Measurements from ENCODE around the gene PXDN. TPM values are rescaled to one million over a fixed set of nuclear protein-coding genes. Genes with fewer than 3 reads are reported as not detected.

PXDN gene
- total RNA-seq, 1 donor from 2014 or later, result 292 TPM

- Mint-ChIP-seq H3K36me3 (peaks cover 57% of the 10 kb centered on the region), H3K27me3 (ENCODE audit: low read depth) (no peaks in the 10 kb centered on the region), H3K4me1 (no peaks in the 10 kb centered on the region), H3K4me3 (no peak overlapping the region), H3K27ac (no peak overlapping the region), H3K9me3 (no peaks in the 10 kb centered on the region)
- no peak for TF ChIP-seq CTCF (IDR thresholded peaks at IDR 0.05; ENCODE audit: unreplicated experiment)
- DNase-seq (ENCODE audit: low spot score in 2 of 2, unreplicated experiment in 2 of 2), result no peak
Measured at GRCh38 chr2:1670636-1671035, 73.7 kb downstream of the PXDN start.

GRCh38 chr2:1665761-1666505 lies 78.4 kb downstream of the PXDN start:
- Mint-ChIP-seq H3K4me3 (no peak overlapping the region), H3K27ac (no peak overlapping the region), H3K9me3 (no peaks in the 10 kb centered on the region), H3K4me1 (no peaks in the 10 kb centered on the region), H3K36me3 (peaks cover 59% of the 10 kb centered on the region), H3K27me3 (ENCODE audit: low read depth) (no peaks in the 10 kb centered on the region)
- no peak for TF ChIP-seq CTCF (IDR thresholded peaks at IDR 0.05; ENCODE audit: unreplicated experiment)
- no peak for DNase-seq (ENCODE audit: low spot score in 2 of 2, unreplicated experiment in 2 of 2)

- no peak for TF ChIP-seq CTCF (IDR thresholded peaks at IDR 0.05; ENCODE audit: unreplicated experiment)
- H3K4me3 Mint-ChIP-seq, result no peak overlapping the region
- H3K9me3 Mint-ChIP-seq, result no peaks in the 10 kb centered on the region
- no peak for DNase-seq (ENCODE audit: low spot score in 2 of 2, unreplicated experiment in 2 of 2)
- H3K4me1 Mint-ChIP-seq, result no peaks in the 10 kb centered on the region
- H3K36me3 Mint-ChIP-seq, result peaks cover 55% of the 10 kb centered on the region
- H3K27me3 Mint-ChIP-seq (ENCODE audit: low read depth), result no peaks in the 10 kb centered on the region
- no peak overlapping the region for H3K27ac Mint-ChIP-seq
Measured at GRCh38 chr2:1664698-1665097, 79.6 kb downstream of the PXDN start.

- peaks cover 56% of the 10 kb centered on the region for H3K36me3 Mint-ChIP-seq
- no peak overlapping the region for H3K27ac Mint-ChIP-seq
Measured at GRCh38 chr2:1664076-1664605, 80.2 kb downstream of the PXDN start.

GRCh38 chr2:1663621-1664020 lies 80.7 kb downstream of the PXDN start:
- H3K36me3 Mint-ChIP-seq, result peaks cover 55% of the 10 kb centered on the region
- H3K9me3 Mint-ChIP-seq, result no peaks in the 10 kb centered on the region
- no peak overlapping the region for H3K4me3 Mint-ChIP-seq
- H3K4me1 Mint-ChIP-seq, result no peaks in the 10 kb centered on the region
- no peaks in the 10 kb centered on the region for H3K27me3 Mint-ChIP-seq (ENCODE audit: low read depth)
- no peak overlapping the region for H3K27ac Mint-ChIP-seq
- DNase-seq (ENCODE audit: low spot score in 2 of 2, unreplicated experiment in 2 of 2), result no peak
- TF ChIP-seq CTCF (IDR thresholded peaks at IDR 0.05; ENCODE audit: unreplicated experiment), result no peak

More at GRCh38 chr2:1664076-1664605, 80.2 kb downstream of the PXDN start:
- H3K9me3 Mint-ChIP-seq, result no peaks in the 10 kb centered on the region
- H3K27me3 Mint-ChIP-seq (ENCODE audit: low read depth), result no peaks in the 10 kb centered on the region
- H3K4me1 Mint-ChIP-seq, result no peaks in the 10 kb centered on the region
- no peak overlapping the region for H3K4me3 Mint-ChIP-seq
- TF ChIP-seq CTCF (IDR thresholded peaks at IDR 0.05; ENCODE audit: unreplicated experiment), result no peak
- DNase-seq (ENCODE audit: low spot score in 2 of 2, unreplicated experiment in 2 of 2), result no peak
